HG02970 (cell line): Measurements from ENCODE around the gene CTBS.

ENCODE experiments used
- ATAC-seq: cut with Tn5 transposase; IDR thresholded peaks from one replicate; pipeline ENCODE4 v1.9.1; 2021; ENCODE audit warnings: mild to moderate bottlenecking, moderate library complexity, moderate number of reproducible peaks; ENCODE audit not compliant: unreplicated experiment, low FRiP score

Gene CTBS

GRCh38 chr1:84587099-84587498, 12.9 kb upstream of the CTBS start:
- no peak for ATAC-seq

GRCh38 chr1:84585803-84586202, 11.6 kb upstream of the CTBS start:
- ATAC-seq: no peak

- ATAC-seq: no peak
Observed at GRCh38 chr1:84584126-84584525, 9.9 kb upstream of the CTBS start.

- ATAC-seq: no peak
Observed at GRCh38 chr1:84583648-84584047, 9.4 kb upstream of the CTBS start.

- ATAC-seq: no peak
Observed at GRCh38 chr1:84582802-84583587, 8.8 kb upstream of the CTBS start.

GRCh38 chr1:84581648-84582047, 7.4 kb upstream of the CTBS start:
- ATAC-seq: no peak

- ATAC-seq: no peak
Observed at GRCh38 chr1:84574936-84575335, 696 bp upstream of the CTBS start.

- no peak for ATAC-seq
Observed at GRCh38 chr1:84573481-84573966, 716 bp downstream of the CTBS start.

- no peak for ATAC-seq
Observed at GRCh38 chr1:84571150-84571535, 3.1 kb downstream of the CTBS start.

GRCh38 chr1:84570436-84571149, 3.6 kb downstream of the CTBS start:
- ATAC-seq: no peak

- ATAC-seq: no peak
Observed at GRCh38 chr1:84569216-84569615, 5.0 kb downstream of the CTBS start.

- no peak for ATAC-seq
Observed at GRCh38 chr1:84550826-84551225, 23.4 kb downstream of the CTBS start.

- no peak for ATAC-seq
Observed at GRCh38 chr1:84541679-84542078, 32.6 kb downstream of the CTBS start.

- ATAC-seq: no peak
Observed at GRCh38 chr1:84540759-84541158, 33.5 kb downstream of the CTBS start.

- no peak for ATAC-seq
Observed at GRCh38 chr1:84539972-84540371, 34.3 kb downstream of the CTBS start.

- ATAC-seq: no peak
Observed at GRCh38 chr1:84538599-84538998, 35.6 kb downstream of the CTBS start.

- no peak for ATAC-seq
Observed at GRCh38 chr1:84525779-84526178, 48.5 kb downstream of the CTBS start.

GRCh38 chr1:84524590-84524989, 49.6 kb downstream of the CTBS start:
- no peak for ATAC-seq

GRCh38 chr1:84510668-84511067, 63.6 kb downstream of the CTBS start:
- ATAC-seq: no peak

- ATAC-seq: no peak
Observed at GRCh38 chr1:84510165-84510564, 64.1 kb downstream of the CTBS start.

GRCh38 chr1:84509029-84509428, 65.2 kb downstream of the CTBS start:
- ATAC-seq: no peak

GRCh38 chr1:84508510-84508909, 65.7 kb downstream of the CTBS start:
- ATAC-seq: no peak
